ENCODE measurements around the gene DACT2. TPM values are rescaled to one million over a fixed set of nuclear protein-coding genes. Genes with fewer than 3 reads are reported as not detected.

Gene DACT2
- 0.15 and 0.82 TPM in 2 replicates for total RNA-seq (ENCODE audit: low replicate concordance)

DNA sequence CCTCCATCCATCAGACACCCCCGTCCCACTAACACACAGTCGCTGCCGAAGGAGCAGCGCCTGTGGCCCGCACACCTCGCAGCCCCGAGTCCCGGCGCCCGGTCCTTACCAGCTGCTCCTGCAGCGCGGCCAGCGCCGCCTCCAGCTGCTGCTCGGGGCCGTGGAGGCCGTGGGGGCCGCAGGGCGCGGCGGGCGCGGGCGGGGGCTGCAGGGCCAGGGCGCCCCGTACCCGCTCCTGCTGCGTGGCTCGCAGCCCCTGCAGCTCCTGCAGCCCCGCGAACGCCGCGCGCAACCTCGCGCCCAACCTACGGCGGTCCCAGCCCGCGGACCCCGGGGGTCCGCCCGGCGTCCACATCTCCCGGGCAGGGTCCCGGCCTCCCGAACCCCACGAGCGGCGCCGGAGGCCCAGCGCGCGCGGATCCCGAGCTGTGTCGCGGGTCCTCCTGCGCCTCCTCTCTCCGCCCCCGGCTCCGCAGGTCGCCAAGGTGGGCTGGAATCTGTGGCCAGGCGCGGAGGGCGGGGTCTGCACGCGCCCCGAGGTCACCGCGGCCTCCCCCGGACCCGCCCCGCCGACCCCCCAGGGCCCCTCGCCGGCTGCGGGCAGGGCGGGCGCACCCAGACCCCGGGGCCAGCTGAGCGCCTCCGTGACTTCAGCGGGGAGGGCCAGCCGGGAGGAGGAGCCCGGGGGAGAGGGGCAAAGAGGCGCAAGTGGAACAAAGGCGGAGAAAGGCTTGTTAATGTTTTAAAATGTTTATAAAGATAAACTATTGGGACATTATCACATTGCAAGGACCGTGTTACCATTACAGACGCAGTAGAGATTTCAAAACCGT lies at the start of gene DACT2:
DACT2 (minus strand) TSS at position 499 of the 833 bp plus-strand sequence; CDS start at position 355, 144 bp downstream.

Other genes with a start within 250 kb of the DACT2 start
- not detected in 2 replicates for gene FRMD1, start 240.6 kb downstream of the DACT2 start, total RNA-seq (ENCODE audit: low replicate concordance)
- not detected in 2 replicates for gene SMOC2, start 121.4 kb upstream of the DACT2 start, total RNA-seq (ENCODE audit: low replicate concordance)